ENCODE results near the gene ANKRD36. TPM values are rescaled to one million over a fixed set of nuclear protein-coding genes. Genes with fewer than 3 reads are reported as not detected.
A peak's percentile ranks its signal among the peaks of the same experiment; 100 is the strongest.
"Not testable (repeated sequence)": the region's sequence is repeated elsewhere in the genome, so short reads cannot be mapped to it uniquely, and the experiment has no call there.

ANKRD36 gene
- total RNA-seq, 4 donors from 2014 or later: 18.1 to 53.3 (median 21.9) TPM

GRCh38 chr2:97210325-97210724 lies 97.4 kb downstream of the ANKRD36 start:
- DNase-seq (ENCODE audit: low spot score) (no peak), ATAC-seq (ENCODE audit: low FRiP score) (no peak)
- TF ChIP-seq CTCF (IDR thresholded peaks at IDR 0.05): no peak

- ATAC-seq (ENCODE audit: low FRiP score); DNase-seq (ENCODE audit: low spot score): not testable (repeated sequence)
These were observed 102.1 kb downstream of the ANKRD36 start for GRCh38 chr2:97215025-97215424.

- not testable (repeated sequence) for ATAC-seq (ENCODE audit: low FRiP score); DNase-seq (ENCODE audit: low spot score)
These were observed 118.1 kb downstream of the ANKRD36 start for GRCh38 chr2:97230848-97231585.

- not testable (repeated sequence) for DNase-seq (ENCODE audit: low spot score)
These were observed 120.0 kb downstream of the ANKRD36 start for GRCh38 chr2:97232981-97233380.

GRCh38 chr2:97233660-97234295 lies 120.8 kb downstream of the ANKRD36 start:
- DNase-seq (ENCODE audit: low spot score); ATAC-seq (ENCODE audit: low FRiP score): not testable (repeated sequence)

More at GRCh38 chr2:97232981-97233380, 120.0 kb downstream of the ANKRD36 start:
- not testable (repeated sequence) for ATAC-seq (ENCODE audit: low FRiP score)

- not testable (repeated sequence) for ATAC-seq (ENCODE audit: low FRiP score); DNase-seq (ENCODE audit: low spot score)
These were observed 148.2 kb downstream of the ANKRD36 start for GRCh38 chr2:97261192-97261591.

GRCh38 chr2:97266449-97266848 lies 153.5 kb downstream of the ANKRD36 start:
- ATAC-seq (ENCODE audit: low FRiP score); DNase-seq (ENCODE audit: low spot score): not testable (repeated sequence)

- DNase-seq (ENCODE audit: low spot score) (no peak), ATAC-seq (ENCODE audit: low FRiP score) (no peak)
- TF ChIP-seq CTCF (IDR thresholded peaks at IDR 0.05): no peak
These were observed 154.6 kb downstream of the ANKRD36 start for GRCh38 chr2:97267411-97268074.

- DNase-seq (ENCODE audit: low spot score); ATAC-seq (ENCODE audit: low FRiP score): not testable (repeated sequence)
These were observed 155.2 kb downstream of the ANKRD36 start for GRCh38 chr2:97268075-97268591.

- not testable (repeated sequence) for DNase-seq (ENCODE audit: low spot score); ATAC-seq (ENCODE audit: low FRiP score)
These were observed 163.4 kb downstream of the ANKRD36 start for GRCh38 chr2:97276232-97276798.

- not testable (repeated sequence) for DNase-seq (ENCODE audit: low spot score)
- ATAC-seq (ENCODE audit: low FRiP score): peak; percentile 62
These were observed 172.2 kb downstream of the ANKRD36 start for GRCh38 chr2:97285187-97285586.

- ATAC-seq (ENCODE audit: low FRiP score); DNase-seq (ENCODE audit: low spot score): not testable (repeated sequence)
These were observed 180.7 kb downstream of the ANKRD36 start for GRCh38 chr2:97293687-97294086.

Small RNA genes within 50 kb of the gene (small RNA-seq; reads per million reads assigned to genes)
- not detected for gene RN7SL313P

Other genes starting within 250 kb of the ANKRD36 start
- 10 to 100 TPM; 19.7 to 40.4 (median 26.9) TPM for gene SEMA4C, start 243.1 kb upstream of the ANKRD36 start, total RNA-seq
- 1 to 10 TPM in 2 of 4 donors, under 1 TPM in 1, not detected in 1; 0.74 to 3.3 (median 1.4) TPM for gene FAM178B, start 126.6 kb upstream of the ANKRD36 start, total RNA-seq
- 10 to 100 TPM in 2 of 4 donors, 1 to 10 TPM in 2; 6.1 to 15.4 (median 10.1) TPM for gene FAHD2B, start 18.3 kb upstream of the ANKRD36 start, total RNA-seq

All from omental fat pad (tissue), 4 donors.